Measurements from ENCODE around the gene VSTM2B. TPM values are rescaled to one million over a fixed set of nuclear protein-coding genes. Genes with fewer than 3 reads are reported as not detected.

The VSTM2B gene
- total and polyA plus RNA-seq, 2 of the 4 experiments (the other 2 are of a cell fraction) = not detected

DNA sequence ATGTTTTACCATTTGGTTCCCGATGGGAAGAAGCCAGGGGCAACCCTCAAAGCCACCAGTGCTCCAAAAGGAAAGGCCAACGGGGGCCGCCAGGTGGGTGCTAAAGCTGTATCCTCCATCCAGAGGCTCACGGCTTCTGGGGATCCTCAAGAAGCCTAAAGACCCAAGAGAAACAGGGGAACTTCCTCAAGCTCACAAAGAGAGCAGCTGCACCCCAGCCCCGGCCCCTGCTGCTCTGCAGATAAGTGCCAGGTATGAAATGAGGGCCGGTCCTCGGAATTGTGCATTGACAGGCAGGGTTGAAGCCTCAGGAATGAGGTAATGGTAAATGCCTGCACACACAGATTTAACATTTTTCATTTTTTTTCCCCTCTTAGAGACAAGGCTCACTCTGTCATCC is 72.2 kb downstream of the VSTM2B start:
- CTCF ChIA-PET = no interaction called here
- Histone ChIP-seq H2BK15ac (ENCODE audit: low read depth, low read length) (no peak overlapping the region), H3K9me3 (ENCODE audit: control insufficient read depth, insufficient read depth, low read length) (no peaks in the 10 kb centered on the region), H3K9me1 (ENCODE audit: insufficient read depth, low read length) (no peaks in the 10 kb centered on the region), H3K4me1 (ENCODE audit: control insufficient read depth, insufficient read depth, low read length) (no peaks in the 10 kb centered on the region), H3K27ac (ENCODE audit: insufficient read depth, low read length) (no peak overlapping the region), H3K27me3 (ENCODE audit: control insufficient read depth, insufficient read depth, low read length) (peaks cover 17% of the 10 kb centered on the region), H3K79me1 (ENCODE audit: low read depth in 1 of 2, low read length in 2 of 2) (no peaks in the 10 kb centered on the region), H3K4ac (ENCODE audit: low read depth, low read length) (no peak overlapping the region), H2BK5ac (ENCODE audit: low read depth, low read length, poor library complexity, severe bottlenecking) (no peak overlapping the region), H3K36me3 (ENCODE audit: control insufficient read depth, insufficient read depth, low read length) (no peaks in the 10 kb centered on the region), H3K14ac (replicated peaks; ENCODE audit: low read depth, low read length) (no peak overlapping the region), H3K4me3 (ENCODE audit: insufficient read depth, low read depth, low read length) (no peak overlapping the region), H2BK20ac (ENCODE audit: low read depth, low read length) (no peak overlapping the region), H2AFZ (replicated peaks; ENCODE audit: low read length, poor library complexity) (no peak overlapping the region), H2BK120ac (ENCODE audit: low read depth, low read length) (no peak overlapping the region), H4K8ac (ENCODE audit: low read depth in 2 of 2, low read length in 2 of 2) (no peak overlapping the region), H3K18ac (ENCODE audit: low read depth, low read length) (no peak overlapping the region), H2AK9ac (replicated peaks; ENCODE audit: low read depth, low read length, poor library complexity) (no peak overlapping the region), H2AK5ac (ENCODE audit: low read depth, low read length) (no peak overlapping the region), H3K23ac (ENCODE audit: low read depth, low read length) (no peak overlapping the region), H3K4me2 (ENCODE audit: low read depth, low read length) (no peak overlapping the region), H4K20me1 (ENCODE audit: insufficient read depth, low read length) (no peaks in the 10 kb centered on the region), H3K9ac (ENCODE audit: low read depth, low read length) (no peak overlapping the region), H4K91ac (ENCODE audit: insufficient read depth, low read depth, low read length) (no peak overlapping the region), H3K56ac (ENCODE audit: extremely low read depth, insufficient read depth, low read length) (no peak overlapping the region), H4K5ac (ENCODE audit: low read depth, low read length) (no peak overlapping the region)
- TF ChIP-seq RFX5 (IDR thresholded peaks at IDR 0.05; ENCODE audit: low read depth, low read length) (no peak), RAD21 (IDR thresholded peaks at IDR 0.05; ENCODE audit: low read length) (no peak), FOS (IDR thresholded peaks at IDR 0.05; ENCODE audit: low read depth, low read length) (no peak), MXI1 (IDR thresholded peaks at IDR 0.05; ENCODE audit: borderline replicate concordance, low read depth, low read length) (no peak), BHLHE40 (IDR thresholded peaks at IDR 0.05; ENCODE audit: low read depth, low read length) (no peak), SMC3 (IDR thresholded peaks at IDR 0.05; ENCODE audit: low read depth, low read length) (no peak)
- BruUV-seq (replicated peaks) = no TSS peak
- intact Hi-C loops (cut with micrococcal nuclease) = no loop called here
- DNase-seq = no peak
- WGBS, 2 experiments (ENCODE audit: extremely low coverage in 2 of 2, insufficient read length in 1 of 2) = no CpG with 5 or more reads among the region's 7 CpGs
- in situ Hi-C loops (cut with MboI; ENCODE audit: low sequenced_read_pairs) = no loop called here
- POLR2A ChIA-PET (ENCODE audit: unreplicated experiment) = no interaction called here
- dilution Hi-C loops (cut with HindIII; ENCODE audit: low sequenced_read_pairs, unreplicated experiment) = no loop called here
- no peak for ATAC-seq (ENCODE audit: low read depth)

Measured in IMR-90 (cell line).